Stimulated activated effector memory CD8-positive, alpha-beta T cell treated with anti-CD3 and anti-CD28 coated beads, Interleukin-12 subunit alpha, Interleukin-12 subunit beta, amount 100 ng/mL, for 72 hours (primary cell): ENCODE data around the gene ZNF224.
"Not testable (repeated sequence)": the region's sequence is repeated elsewhere in the genome, so short reads cannot be mapped to it uniquely, and the experiment has no call there.

Experiments used
- ATAC-seq: fragments of 150-1000 bp; cut with Tn5 transposase; 2 replicates; pipeline ENCODE4 v1.10.0; 2021
- DNase-seq, 2 donors: peaks; one replicate each; pipeline ENCODE4 v3.0.0; 2021 to 2022; ENCODE audit warnings: low spot score in 2 of 2
- H3K27ac Mint-ChIP-seq: one replicate; pipeline ENCODE4 v1.8.0; 2022; ENCODE audit warnings: mild to moderate bottlenecking, mixed read lengths
- H3K36me3 Mint-ChIP-seq: one replicate; pipeline ENCODE4 v1.8.0; 2022; ENCODE audit warnings: mild to moderate bottlenecking, mixed read lengths
- H3K4me1 Mint-ChIP-seq: one replicate; pipeline ENCODE4 v1.8.0; 2022; ENCODE audit warnings: mixed read lengths
- H3K4me3 Mint-ChIP-seq: one replicate; pipeline ENCODE4 v1.8.0; 2022; ENCODE audit warnings: mild to moderate bottlenecking, mixed read lengths
- H3K9me3 Mint-ChIP-seq: one replicate; pipeline ENCODE4 v1.8.0; 2022; ENCODE audit warnings: mixed read lengths

Gene ZNF224

GRCh38 chr19:44109458-44109857, 15.3 kb downstream of the ZNF224 start:
- H3K4me1 Mint-ChIP-seq, result peaks cover 12% of the 10 kb centered on the region
- peaks cover 36% of the 10 kb centered on the region for H3K36me3 Mint-ChIP-seq
- no peak overlapping the region for H3K4me3 Mint-ChIP-seq
- DNase-seq, result no peak
- ATAC-seq, result no peak
- no peak overlapping the region for H3K27ac Mint-ChIP-seq
- peaks cover 30% of the 10 kb centered on the region for H3K9me3 Mint-ChIP-seq

GRCh38 chr19:44111910-44112463, 17.8 kb downstream of the ZNF224 start:
- Mint-ChIP-seq H3K4me3 (peak overlapping the region; percentile 94), H3K4me1 (peaks cover 12% of the 10 kb centered on the region), H3K36me3 (peaks cover 25% of the 10 kb centered on the region), H3K9me3 (peaks cover 25% of the 10 kb centered on the region), H3K27ac (no peak overlapping the region)
- DNase-seq (no peak), ATAC-seq (no peak)

- peak overlapping the region; percentile 93 for H3K27ac Mint-ChIP-seq
- peaks cover 26% of the 10 kb centered on the region for H3K36me3 Mint-ChIP-seq
Measured at GRCh38 chr19:44112802-44113137, 18.6 kb downstream of the ZNF224 start.

GRCh38 chr19:44113138-44113783, 19.1 kb downstream of the ZNF224 start, which contains the start of gene ZNF225:
Gene ZNF225 (plus strand): TSS chr19:44113399. CDS start chr19:44115828, 2,429 bp downstream.
- peaks cover 13% of the 10 kb centered on the region for H3K9me3 Mint-ChIP-seq
- peaks cover 31% of the 10 kb centered on the region for H3K36me3 Mint-ChIP-seq
- H3K4me1 Mint-ChIP-seq, result peaks cover 12% of the 10 kb centered on the region
- ATAC-seq (peak; percentile 94), DNase-seq (peak; percentile 60 to 90)
- peak within 1 kb of the TSS; percentile 93 for H3K27ac Mint-ChIP-seq
- H3K4me3 Mint-ChIP-seq, result peak within 1 kb of the TSS; percentile 94

More at GRCh38 chr19:44112802-44113137, 18.6 kb downstream of the ZNF224 start:
- Mint-ChIP-seq H3K4me1 (peaks cover 12% of the 10 kb centered on the region), H3K4me3 (peak overlapping the region; percentile 94), H3K9me3 (peaks cover 17% of the 10 kb centered on the region)
- ATAC-seq (no peak), DNase-seq (no peak)

DNA sequence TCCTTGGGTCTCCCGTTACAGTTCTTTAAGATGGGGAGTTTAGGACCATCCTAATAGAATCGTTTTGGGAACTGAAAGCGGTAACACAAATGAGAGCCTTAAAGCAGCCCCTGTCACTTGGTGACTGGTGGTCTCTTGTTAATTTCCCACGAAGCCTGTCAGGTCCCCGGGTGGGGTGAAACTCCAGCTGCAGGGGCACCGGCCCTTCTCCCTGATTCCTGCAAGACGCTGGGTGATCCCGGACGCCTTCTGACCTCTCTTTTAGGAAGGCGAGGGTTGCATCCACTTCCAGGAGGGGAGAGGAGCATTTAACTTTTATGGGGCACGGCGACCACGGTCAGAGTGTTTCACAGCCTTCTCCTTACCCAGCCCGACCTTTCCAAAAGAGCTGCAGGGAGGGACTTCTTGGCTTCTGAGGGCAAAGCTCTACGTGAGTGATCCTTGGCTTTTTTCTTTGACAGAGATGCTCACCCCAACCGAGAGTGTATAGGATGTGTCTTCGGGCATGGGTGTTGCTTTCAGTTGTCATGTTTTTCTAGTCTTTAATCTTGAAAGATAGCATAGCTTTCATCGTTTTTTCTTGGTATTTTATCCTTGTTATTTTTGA, 19.7 kb downstream of the ZNF224 start:
- Mint-ChIP-seq H3K4me3 (peak overlapping the region; percentile 94), H3K27ac (peak overlapping the region; percentile 93), H3K4me1 (peaks cover 12% of the 10 kb centered on the region), H3K36me3 (peaks cover 37% of the 10 kb centered on the region), H3K9me3 (peaks cover 13% of the 10 kb centered on the region)
- peak; percentile 19 for ATAC-seq
- DNase-seq, result peak in 1 of 2 donors; percentile 54

GRCh38 chr19:44121162-44121561, 27.0 kb downstream of the ZNF224 start:
- not testable (repeated sequence) for ATAC-seq, H3K27ac Mint-ChIP-seq, DNase-seq, H3K4me1 Mint-ChIP-seq, H3K4me3 Mint-ChIP-seq
- Mint-ChIP-seq H3K9me3 (peaks cover 30% of the 10 kb centered on the region), H3K36me3 (peaks cover 96% of the 10 kb centered on the region)

DNA sequence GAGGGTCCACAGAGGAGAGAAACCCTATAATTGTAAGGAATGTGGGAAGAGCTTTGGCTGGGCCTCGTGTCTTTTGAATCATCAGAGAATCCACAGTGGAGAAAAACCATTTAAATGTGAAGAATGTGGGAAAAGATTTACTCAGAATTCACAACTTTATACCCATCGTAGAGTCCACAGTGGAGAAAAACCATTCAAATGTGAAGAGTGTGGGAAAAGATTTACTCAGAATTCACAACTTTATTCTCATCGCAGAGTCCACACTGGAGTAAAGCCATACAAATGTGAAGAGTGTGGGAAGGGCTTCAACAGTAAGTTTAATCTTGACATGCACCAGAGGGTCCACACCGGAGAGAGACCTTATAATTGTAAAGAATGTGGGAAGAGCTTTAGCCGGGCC, 37.8 kb downstream of the ZNF224 start:
- peaks cover 25% of the 10 kb centered on the region for H3K36me3 Mint-ChIP-seq
- H3K4me1 Mint-ChIP-seq, result no peaks in the 10 kb centered on the region
- peaks cover 14% of the 10 kb centered on the region for H3K9me3 Mint-ChIP-seq
- ATAC-seq (no peak), DNase-seq (no peak)
- H3K27ac Mint-ChIP-seq, result no peak overlapping the region
- no peak overlapping the region for H3K4me3 Mint-ChIP-seq

DNA sequence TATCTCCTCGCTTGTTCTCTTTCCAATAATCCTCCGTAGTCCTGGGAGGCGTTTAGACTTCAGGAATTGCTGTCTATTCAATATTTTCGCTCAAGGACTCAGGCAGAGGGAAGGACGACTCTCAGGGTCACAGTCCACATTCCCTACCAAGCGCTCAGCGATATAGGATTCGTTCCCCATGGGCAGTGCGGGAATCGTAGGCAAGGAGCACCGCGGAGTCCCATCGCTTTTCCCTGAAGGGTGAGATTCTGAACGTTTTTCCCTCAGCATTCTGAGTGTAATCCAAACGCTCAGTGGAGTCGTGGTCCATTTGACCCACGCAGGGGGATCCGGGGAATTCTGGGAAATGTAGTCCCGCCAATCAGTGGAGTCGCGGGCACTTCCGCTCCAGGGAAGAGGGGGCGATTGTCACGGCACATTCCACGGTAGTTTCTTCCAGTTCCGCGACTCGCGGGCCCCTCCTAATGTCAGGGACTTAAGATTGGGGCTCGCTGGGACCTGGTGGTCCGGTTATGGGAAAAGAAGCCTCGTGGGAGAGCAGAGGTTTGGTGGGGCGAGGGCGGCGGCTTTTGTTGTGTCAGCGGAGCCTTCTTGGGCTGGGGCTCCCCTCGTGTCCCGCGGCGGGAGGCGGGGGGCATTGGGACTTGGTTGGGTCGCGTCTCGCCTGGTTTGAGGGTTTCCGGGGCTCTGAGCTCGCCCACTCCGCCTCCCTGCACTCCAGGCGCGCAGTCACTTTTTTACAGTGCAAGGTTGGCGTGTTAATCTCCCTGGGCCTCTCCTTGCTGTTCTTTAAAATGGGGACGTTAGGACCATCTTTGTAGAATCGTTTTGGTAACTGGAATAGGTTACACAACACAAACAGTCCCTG, 47.3 kb downstream of the ZNF224 start, which contains the start of gene ZNF234:
Gene ZNF234 (plus strand): TSS at position 364 of the 868 bp plus-strand sequence. CDS start 3,079 bp downstream, outside the sequence.
- Mint-ChIP-seq H3K27ac (peak within 1 kb of the TSS; percentile 97), H3K4me1 (peaks cover 14% of the 10 kb centered on the region), H3K9me3 (peaks cover 10% of the 10 kb centered on the region), H3K4me3 (peak within 1 kb of the TSS; percentile 97), H3K36me3 (peaks cover 20% of the 10 kb centered on the region)
- ATAC-seq (peak; percentile 93), DNase-seq (peak; percentile 40 to 80)

GRCh38 chr19:44142059-44142433, 47.9 kb downstream of the ZNF224 start:
- peak; percentile 46 for ATAC-seq
- H3K4me3 Mint-ChIP-seq, result peak overlapping the region; percentile 97
- no peak for DNase-seq
- H3K4me1 Mint-ChIP-seq, result peaks cover 14% of the 10 kb centered on the region
- peaks cover 8% of the 10 kb centered on the region for H3K9me3 Mint-ChIP-seq
- H3K27ac Mint-ChIP-seq, result peak overlapping the region; percentile 97
- peaks cover 23% of the 10 kb centered on the region for H3K36me3 Mint-ChIP-seq

DNA sequence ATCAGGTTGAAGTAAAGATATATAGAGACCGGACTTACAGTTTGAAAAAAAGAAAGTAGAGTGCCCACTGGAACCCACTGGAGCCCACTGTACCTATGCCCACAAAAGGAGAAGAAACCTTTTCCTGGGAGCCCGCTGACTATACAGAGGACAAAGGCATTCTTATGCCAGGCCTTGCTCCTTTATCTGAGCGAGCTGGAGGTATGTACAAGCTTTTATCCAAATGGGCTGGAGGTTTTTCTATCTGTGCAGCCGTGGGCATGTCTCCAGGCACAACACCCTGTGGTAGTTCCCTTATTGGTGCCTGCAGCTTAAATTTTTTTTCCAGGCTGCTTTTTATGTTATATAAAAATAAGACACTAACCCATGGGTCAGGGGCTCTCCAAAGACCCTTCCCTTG, 55.6 kb downstream of the ZNF224 start:
- ATAC-seq (no peak), DNase-seq (no peak)
- no peak overlapping the region for H3K27ac Mint-ChIP-seq
- peaks cover 90% of the 10 kb centered on the region for H3K36me3 Mint-ChIP-seq
- H3K9me3 Mint-ChIP-seq, result peaks cover 15% of the 10 kb centered on the region
- H3K4me3 Mint-ChIP-seq, result no peak overlapping the region
- no peaks in the 10 kb centered on the region for H3K4me1 Mint-ChIP-seq

DNA sequence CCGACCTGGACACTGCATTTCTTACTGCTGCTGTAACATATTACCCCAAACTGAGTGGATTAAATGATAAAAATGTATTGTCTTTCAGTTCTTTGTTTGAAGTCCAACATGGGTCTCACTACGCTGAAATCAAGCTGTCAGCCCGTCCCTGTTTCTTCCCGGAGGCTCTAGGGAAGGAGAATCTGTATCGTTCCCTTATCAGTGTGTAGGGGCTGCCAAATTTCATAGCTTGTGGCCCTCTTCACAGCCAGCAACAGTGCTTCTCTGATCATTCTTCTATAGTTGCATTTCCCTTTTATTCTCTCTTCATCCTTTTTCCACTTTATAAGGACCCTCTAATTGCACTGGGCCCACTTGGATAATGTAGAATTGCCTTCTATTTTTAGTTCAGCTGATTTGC, 57.3 kb downstream of the ZNF224 start:
- no peaks in the 10 kb centered on the region for H3K4me1 Mint-ChIP-seq
- no peak overlapping the region for H3K4me3 Mint-ChIP-seq
- peaks cover 26% of the 10 kb centered on the region for H3K9me3 Mint-ChIP-seq
- no peak for ATAC-seq
- no peak for DNase-seq
- no peak overlapping the region for H3K27ac Mint-ChIP-seq
- H3K36me3 Mint-ChIP-seq, result peaks cover 83% of the 10 kb centered on the region

- H3K27ac Mint-ChIP-seq, result no peak overlapping the region
- peaks cover 39% of the 10 kb centered on the region for H3K9me3 Mint-ChIP-seq
- ATAC-seq (no peak), DNase-seq (no peak)
- H3K4me1 Mint-ChIP-seq, result no peaks in the 10 kb centered on the region
- H3K36me3 Mint-ChIP-seq, result peaks cover 44% of the 10 kb centered on the region
- H3K4me3 Mint-ChIP-seq, result no peak overlapping the region
Measured at GRCh38 chr19:44156475-44156874, 62.3 kb downstream of the ZNF224 start.
